ENCODE data around the gene GPR85.
A peak's percentile ranks its signal among the peaks of the same experiment; 100 is the strongest.
"Not testable (repeated sequence)": the region's sequence is repeated elsewhere in the genome, so short reads cannot be mapped to it uniquely, and the experiment has no call there.

Gene GPR85, protein sequence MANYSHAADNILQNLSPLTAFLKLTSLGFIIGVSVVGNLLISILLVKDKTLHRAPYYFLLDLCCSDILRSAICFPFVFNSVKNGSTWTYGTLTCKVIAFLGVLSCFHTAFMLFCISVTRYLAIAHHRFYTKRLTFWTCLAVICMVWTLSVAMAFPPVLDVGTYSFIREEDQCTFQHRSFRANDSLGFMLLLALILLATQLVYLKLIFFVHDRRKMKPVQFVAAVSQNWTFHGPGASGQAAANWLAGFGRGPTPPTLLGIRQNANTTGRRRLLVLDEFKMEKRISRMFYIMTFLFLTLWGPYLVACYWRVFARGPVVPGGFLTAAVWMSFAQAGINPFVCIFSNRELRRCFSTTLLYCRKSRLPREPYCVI

GRCh38 chr7:113086431-113086888 lies at the start of gene GPR85:
TSS of gene GPR85 (minus strand) at chr7:113086827. CDS start at chr7:113084721, 2,106 bp downstream.
- peak; percentile 50 for DNase-seq

DNA sequence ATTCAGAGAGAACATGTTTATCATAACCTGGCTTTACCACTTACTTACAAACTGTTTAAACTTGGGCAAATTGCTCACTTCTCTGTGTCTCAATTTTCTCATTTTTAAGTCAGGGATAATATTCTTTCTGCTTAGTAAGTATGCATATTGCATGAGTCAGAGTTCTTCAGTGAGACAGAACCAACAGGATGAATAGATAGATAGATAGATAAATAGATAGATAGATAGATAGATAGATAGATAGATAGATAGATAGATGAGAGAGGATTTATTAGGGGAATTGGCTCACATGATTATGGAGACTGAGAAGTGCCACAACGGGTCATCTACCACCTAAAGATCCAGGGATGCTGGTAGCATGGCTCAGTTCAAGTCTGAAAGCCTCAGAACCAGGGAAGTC lies 47.4 kb upstream of the GPR85 start:
- no peak for DNase-seq

- no peak for DNase-seq
These were observed 44.7 kb upstream of the GPR85 start for GRCh38 chr7:113131367-113131766.

DNA sequence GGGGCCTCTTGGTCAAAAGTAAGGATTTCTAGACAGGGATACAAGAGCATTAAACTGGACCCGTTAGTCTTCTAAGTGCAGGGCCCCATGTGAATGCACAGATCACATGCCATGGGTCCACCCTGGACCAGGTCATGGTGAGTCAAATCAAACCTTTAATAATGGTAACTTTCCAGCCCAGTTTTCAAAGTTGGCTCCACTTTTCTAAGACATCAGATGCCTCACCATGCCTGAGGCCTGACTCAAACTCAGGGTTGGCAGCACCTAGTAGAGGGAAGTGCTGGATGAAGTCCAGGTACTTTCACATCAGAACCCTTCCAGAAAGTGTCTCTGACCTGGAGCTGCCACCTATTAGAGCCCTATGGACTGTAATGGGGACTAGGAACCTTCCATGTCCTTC lies 41.4 kb upstream of the GPR85 start:
- no peak for DNase-seq

GRCh38 chr7:113125728-113126127 lies 39.1 kb upstream of the GPR85 start:
- DNase-seq, result no peak

DNA sequence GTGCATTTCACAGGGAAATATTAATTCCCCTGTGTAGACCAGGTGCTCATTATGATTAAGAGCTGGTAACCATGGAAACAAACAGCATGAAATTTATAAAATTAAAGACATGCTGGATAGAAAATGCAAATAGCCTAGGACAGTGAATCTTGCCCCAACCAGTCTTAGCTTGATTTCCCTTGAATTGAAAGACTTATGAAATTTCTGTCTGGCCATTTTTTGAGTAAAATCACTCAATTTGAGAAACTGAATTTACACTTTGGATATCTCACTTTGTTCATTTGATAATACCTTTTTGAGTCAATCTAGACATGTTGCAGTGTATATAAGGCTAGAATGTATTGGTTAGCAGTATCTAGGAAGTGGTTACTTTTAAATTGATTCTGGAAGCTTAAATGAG lies 36.1 kb upstream of the GPR85 start:
- DNase-seq, result no peak

GRCh38 chr7:113120647-113121046 lies 34.0 kb upstream of the GPR85 start:
- no peak for DNase-seq

- no peak for DNase-seq
These were observed 32.8 kb upstream of the GPR85 start for GRCh38 chr7:113119429-113119828.

- peak; percentile 92 for DNase-seq
These were observed 31.7 kb upstream of the GPR85 start, which contains the start of gene SMIM30 for GRCh38 chr7:113118074-113118959. TSS of gene SMIM30 (minus strand) at chr7:113118554. CDS start at chr7:113117578, 976 bp downstream.

DNA sequence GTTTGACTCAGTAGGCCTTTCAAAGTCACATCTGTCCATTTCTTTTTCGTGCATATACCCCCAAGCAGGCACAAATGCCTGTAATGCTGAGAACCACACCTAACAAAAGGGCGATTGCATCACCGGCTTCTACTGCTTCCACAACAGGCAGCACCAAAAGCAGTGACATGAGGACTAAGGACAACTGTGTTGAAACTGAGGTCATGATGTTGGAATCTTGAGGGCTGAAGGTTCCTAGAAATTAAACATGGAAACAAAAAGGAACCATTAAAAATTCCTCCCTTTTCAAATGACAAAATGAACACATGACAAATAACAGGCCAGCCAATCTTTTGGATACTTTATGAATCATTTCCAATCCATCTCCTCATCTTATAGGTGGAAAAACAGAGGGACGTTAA lies 30.7 kb upstream of the GPR85 start:
- not testable (repeated sequence) for DNase-seq

DNA sequence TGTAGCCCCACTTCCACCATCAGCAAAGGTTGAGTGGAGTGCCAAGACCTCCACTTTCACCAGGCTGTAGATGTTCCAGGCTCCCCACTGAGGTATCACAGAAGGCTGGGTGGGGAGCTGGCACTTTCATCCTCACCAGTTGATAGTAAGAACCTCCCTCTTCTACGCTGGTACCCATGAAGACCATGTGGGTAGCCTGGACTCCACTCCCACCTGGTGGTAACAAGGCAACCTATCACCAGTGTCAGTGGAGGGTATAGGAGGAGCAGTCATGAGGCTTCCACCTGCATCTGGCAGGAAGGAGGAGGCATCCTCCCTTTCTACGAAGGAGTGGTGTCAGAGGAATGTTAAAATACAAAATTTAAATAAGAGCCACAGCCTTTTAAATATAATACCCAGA lies 27.3 kb upstream of the GPR85 start:
- DNase-seq, result no peak

GRCh38 chr7:113109718-113110117 lies 23.1 kb upstream of the GPR85 start:
- no peak for DNase-seq

DNA sequence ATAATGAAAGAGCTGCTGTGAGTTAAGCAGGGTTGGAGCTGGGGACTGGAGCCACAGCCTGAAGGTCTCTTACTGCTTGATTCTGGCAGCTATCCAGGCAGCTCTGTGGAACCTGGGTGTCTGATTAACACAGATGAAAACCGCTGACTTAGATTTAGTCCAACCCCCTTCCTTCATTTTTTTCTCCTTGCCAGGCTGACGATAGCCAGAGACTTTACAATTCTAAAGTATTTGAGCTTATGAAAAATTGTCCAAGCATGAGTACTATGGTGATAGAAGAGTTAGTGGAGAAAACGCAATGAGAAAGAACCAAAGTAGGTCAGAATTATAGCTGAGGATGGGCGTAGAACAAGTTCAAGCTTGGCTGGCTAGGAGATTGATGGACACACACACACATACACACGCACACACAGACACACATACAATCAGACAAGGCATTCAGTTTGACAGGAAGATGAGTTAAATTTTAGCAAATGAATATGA lies 13.5 kb upstream of the GPR85 start:
- no peak for DNase-seq

DNA sequence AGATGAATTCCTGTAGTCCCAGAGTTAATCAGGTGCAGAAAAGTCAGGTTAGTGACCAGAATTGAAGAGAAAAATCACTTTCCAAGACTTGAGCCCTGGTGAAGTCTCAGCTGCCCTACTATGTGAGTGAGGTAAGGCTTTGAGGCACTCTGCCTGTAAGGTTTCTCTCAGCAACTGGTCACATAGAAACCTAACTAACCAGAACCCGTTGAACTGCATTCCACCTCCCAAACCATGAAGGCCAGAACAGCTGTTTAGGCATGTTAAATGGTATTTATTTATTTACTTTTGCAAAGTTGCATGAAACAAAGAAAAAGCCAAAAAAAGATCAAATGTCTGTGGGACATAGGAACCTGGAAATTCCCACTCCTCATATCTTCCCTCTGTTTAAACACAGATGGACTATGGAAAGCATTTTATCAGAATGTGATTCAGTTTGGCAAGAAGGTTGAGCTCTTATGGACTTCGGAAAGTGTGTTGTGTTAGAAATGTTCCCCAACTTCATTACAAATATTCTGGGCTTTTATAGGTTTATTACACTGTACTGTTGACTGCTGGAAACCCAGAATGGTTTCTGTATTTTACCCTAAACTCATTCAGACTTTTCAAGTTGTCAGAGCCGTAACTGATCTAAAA lies 12.8 kb upstream of the GPR85 start:
- DNase-seq, result no peak

GRCh38 chr7:113094517-113095249 lies 8.1 kb upstream of the GPR85 start:
- no peak for DNase-seq

GRCh38 chr7:113093561-113093960 lies 6.9 kb upstream of the GPR85 start:
- DNase-seq, result no peak

DNA sequence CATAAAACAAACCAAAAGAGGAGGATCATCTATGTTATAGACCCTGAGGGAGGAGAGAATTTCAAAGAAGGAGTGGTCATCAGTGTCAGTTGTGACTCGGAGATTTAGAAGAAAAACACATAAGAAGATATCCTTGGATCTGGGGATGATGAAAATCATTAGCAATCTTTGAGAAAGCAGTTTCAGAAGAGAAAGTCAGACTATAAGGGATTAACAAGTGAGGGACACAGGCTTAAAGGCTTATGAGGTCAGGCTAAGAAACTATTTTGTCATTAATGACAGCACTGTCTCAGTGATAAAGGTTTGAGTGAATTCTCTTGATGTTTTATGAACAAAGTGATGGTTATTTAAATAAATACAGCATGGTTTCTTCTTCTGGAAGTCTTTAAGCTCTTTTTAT lies 6.1 kb upstream of the GPR85 start:
- no peak for DNase-seq

- no peak for DNase-seq
These were observed 708 bp upstream of the GPR85 start for GRCh38 chr7:113087071-113087998.

- DNase-seq, result no peak
These were observed 741 bp downstream of the GPR85 start for GRCh38 chr7:113085781-113086390.

DNA sequence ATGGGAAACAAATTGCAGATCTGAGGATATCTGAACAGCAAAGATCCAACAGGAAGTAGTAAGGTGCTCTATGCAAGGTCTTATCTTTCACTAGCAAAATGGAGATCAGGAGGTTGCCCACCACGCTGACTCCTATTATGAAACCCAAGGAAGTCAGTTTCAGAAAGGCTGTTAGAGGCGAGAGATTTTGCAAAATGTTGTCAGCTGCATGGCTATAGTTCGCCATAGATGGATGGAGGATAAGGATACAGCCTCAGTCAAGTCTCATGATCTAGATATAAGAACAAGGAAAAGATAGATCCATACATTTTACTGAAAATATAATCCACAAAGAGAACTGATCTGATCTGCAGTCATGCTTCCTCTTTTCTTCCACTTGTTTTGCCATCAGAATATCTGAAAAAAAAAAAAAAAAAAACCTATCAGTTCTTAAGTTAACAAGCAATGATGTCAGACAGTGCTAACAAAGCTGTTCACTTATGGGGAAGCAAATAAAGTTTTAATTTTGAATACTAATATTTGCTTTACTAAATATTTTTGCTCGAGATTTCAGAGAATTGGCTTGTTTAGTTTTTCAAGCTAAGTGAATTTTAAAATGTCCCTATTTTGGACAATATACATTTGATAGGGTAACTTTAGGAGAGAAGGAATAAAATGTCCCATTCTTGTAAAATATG lies 2.0 kb downstream of the GPR85 start:
- no peak for DNase-seq
